WTC11 (cell line): ENCODE data around the gene FCN3. TPM values are rescaled to one million over a fixed set of nuclear protein-coding genes. Genes with fewer than 3 reads are reported as not detected.
A peak's percentile ranks its signal among the peaks of the same experiment; 100 is the strongest.
"Not testable (repeated sequence)": the region's sequence is repeated elsewhere in the genome, so short reads cannot be mapped to it uniquely, and the experiment has no call there.

ENCODE experiments used
- ATAC-seq: fragments of 200-7000 bp; cut with Tn5 transposase; 2 replicates; pipeline ENCODE4 v1.10.0; 2021; ENCODE audit warnings: mild to moderate bottlenecking, moderate library complexity
- CTCF ChIA-PET: fragments of 300-600 bp; sonication (Branson Sonifier 250); formaldehyde crosslinking; loops from one replicate; lab custom pipeline; 2021; ENCODE audit warnings: antibody characterized with exemption; lab: Charles Lee
- POLR2A ChIA-PET: fragments of 350-600 bp; sonication (Branson Sonifier 250); formaldehyde crosslinking; loops from one replicate; lab custom pipeline; 2021; ENCODE audit warnings: antibody characterized with exemption; lab: Charles Lee
- DNase-seq: peaks from one replicate; pipeline ENCODE4 v3.0.0; 2021; ENCODE audit warnings: low spot score
- H3K27ac Mint-ChIP-seq: 2 replicates; pipeline ENCODE4 v1.8.0; 2021; ENCODE audit warnings: mixed read lengths
- H3K27me3 Mint-ChIP-seq: 2 replicates; pipeline ENCODE4 v1.8.0; 2021; ENCODE audit warnings: low read depth, mild to moderate bottlenecking, moderate library complexity, mixed read lengths
- H3K36me3 Mint-ChIP-seq: 2 replicates; pipeline ENCODE4 v1.8.0; 2021; ENCODE audit warnings: mixed read lengths
- H3K4me1 Mint-ChIP-seq: 2 replicates; pipeline ENCODE4 v1.8.0; 2022; ENCODE audit warnings: mixed read lengths
- H3K4me3 Mint-ChIP-seq: 2 replicates; pipeline ENCODE4 v1.8.0; 2021; ENCODE audit warnings: mild to moderate bottlenecking, moderate library complexity, mixed read lengths
- H3K9me3 Mint-ChIP-seq: 2 replicates; pipeline ENCODE4 v1.8.0; 2021; ENCODE audit warnings: mixed read lengths
- CBFB ChIP-seq: sonication (generic); formaldehyde crosslinking; IDR thresholded peaks from 2 replicates; pipeline ENCODE4 v1.8.1; 2022; ENCODE audit warnings: mild to moderate bottlenecking, low read depth, missing genetic modification reagents
- CREM ChIP-seq: sonication (generic); formaldehyde crosslinking; IDR thresholded peaks from 2 replicates; pipeline ENCODE4 v1.8.1; 2022; ENCODE audit warnings: mild to moderate bottlenecking, missing genetic modification reagents, moderate library complexity
- EMX1 ChIP-seq: fragments of 250-450 bp; sonication (Bioruptor Pico); IDR thresholded peaks from 2 replicates; pipeline ENCODE4 v1.8.0; 2021; ENCODE audit warnings: mild to moderate bottlenecking
- GTF2I ChIP-seq: fragments of 250-450 bp; sonication (Bioruptor Pico); conservative IDR thresholded peaks from 2 replicates; pipeline ENCODE4 v1.4.0; 2021; ENCODE audit warnings: mild to moderate bottlenecking
- IRF2 ChIP-seq: sonication (generic); formaldehyde crosslinking; IDR thresholded peaks from 2 replicates; pipeline ENCODE4 v1.8.0; 2022; ENCODE audit warnings: low read depth, missing genetic modification reagents, borderline replicate concordance
- MXD4 ChIP-seq: fragments of 250-450 bp; sonication (Bioruptor Pico); IDR thresholded peaks from 2 replicates; pipeline ENCODE4 v1.8.0; 2021; ENCODE audit warnings: mild to moderate bottlenecking, moderate library complexity, borderline replicate concordance
- NFE2L1 ChIP-seq: sonication (generic); formaldehyde crosslinking; IDR thresholded peaks from 2 replicates; pipeline ENCODE4 v1.8.1; 2023; ENCODE audit warnings: missing genetic modification reagents
- NR3C1 ChIP-seq: sonication (generic); formaldehyde crosslinking; conservative IDR thresholded peaks from 2 replicates; pipeline ENCODE4 v1.8.1; 2023; ENCODE audit warnings: low read depth, mild to moderate bottlenecking, missing genetic modification reagents
- RELA ChIP-seq: sonication (generic); formaldehyde crosslinking; IDR thresholded peaks from 2 replicates; pipeline ENCODE4 v1.8.1; 2022; ENCODE audit warnings: missing genetic modification reagents, mild to moderate bottlenecking, borderline replicate concordance
- ZBTB21 ChIP-seq: sonication (generic); formaldehyde crosslinking; IDR thresholded peaks from 2 replicates; pipeline ENCODE4 v1.8.1; 2023; ENCODE audit warnings: mild to moderate bottlenecking, missing genetic modification reagents, borderline replicate concordance
- ZNF121 ChIP-seq: sonication (generic); formaldehyde crosslinking; IDR thresholded peaks from 2 replicates; pipeline ENCODE4 v1.8.0; 2023; ENCODE audit warnings: missing genetic modification reagents
- ZNF138 ChIP-seq: sonication (generic); formaldehyde crosslinking; conservative IDR thresholded peaks from 2 replicates; pipeline ENCODE4 v1.8.1; 2022; ENCODE audit warnings: mild to moderate bottlenecking, moderate library complexity, missing genetic modification reagents
- ZNF416 ChIP-seq: fragments of 250-450 bp; sonication (Bioruptor Pico); IDR thresholded peaks from 2 replicates; pipeline ENCODE4 v1.9.0; 2021; ENCODE audit warnings: mild to moderate bottlenecking, inconsistent platforms
- total RNA-seq: library from RNA; stranded (reverse); gene quantifications from 3 replicates; pipeline ENCODE4 v1.2.3, GENCODE V29; 2021
- TF ChIP-seq, protein P1 (sequence below): sonication (generic); formaldehyde crosslinking; IDR thresholded peaks from 2 replicates; pipeline ENCODE4 v1.8.0; 2022; ENCODE audit warnings: mild to moderate bottlenecking, missing genetic modification reagents
- TF ChIP-seq, protein P2 (sequence below): sonication (generic); formaldehyde crosslinking; conservative IDR thresholded peaks from 2 replicates; pipeline ENCODE4 v1.8.1; 2023; ENCODE audit warnings: mild to moderate bottlenecking, low read depth, missing genetic modification reagents, moderate library complexity
- TF ChIP-seq, protein P3 (sequence below): fragments of 250-450 bp; sonication (Bioruptor Pico); IDR thresholded peaks from 2 replicates; pipeline ENCODE4 v1.8.0; 2021; ENCODE audit warnings: mild to moderate bottlenecking
- TF ChIP-seq, protein P4 (sequence below): sonication (generic); formaldehyde crosslinking; IDR thresholded peaks from 2 replicates; pipeline ENCODE4 v1.8.0; 2022; ENCODE audit warnings: mild to moderate bottlenecking, missing genetic modification reagents
- TF ChIP-seq, protein P5 (sequence below): sonication (generic); formaldehyde crosslinking; IDR thresholded peaks from 2 replicates; pipeline ENCODE4 v1.8.1; 2023; ENCODE audit warnings: mild to moderate bottlenecking, missing genetic modification reagents, moderate library complexity
- TF ChIP-seq, protein P6 (sequence below): sonication (generic); formaldehyde crosslinking; IDR thresholded peaks from 2 replicates; pipeline ENCODE4 v1.8.1; 2023; ENCODE audit warnings: mild to moderate bottlenecking, moderate library complexity, missing genetic modification reagents
- TF ChIP-seq, protein P7 (sequence below): fragments of 200-600 bp; IDR thresholded peaks from 2 replicates; pipeline ENCODE4 v1.8.0; 2022; ENCODE audit warnings: antibody characterized with exemption

The FCN3 gene
- total RNA-seq, 1 experiment from 2014 or later = 0.98 TPM

DNA sequence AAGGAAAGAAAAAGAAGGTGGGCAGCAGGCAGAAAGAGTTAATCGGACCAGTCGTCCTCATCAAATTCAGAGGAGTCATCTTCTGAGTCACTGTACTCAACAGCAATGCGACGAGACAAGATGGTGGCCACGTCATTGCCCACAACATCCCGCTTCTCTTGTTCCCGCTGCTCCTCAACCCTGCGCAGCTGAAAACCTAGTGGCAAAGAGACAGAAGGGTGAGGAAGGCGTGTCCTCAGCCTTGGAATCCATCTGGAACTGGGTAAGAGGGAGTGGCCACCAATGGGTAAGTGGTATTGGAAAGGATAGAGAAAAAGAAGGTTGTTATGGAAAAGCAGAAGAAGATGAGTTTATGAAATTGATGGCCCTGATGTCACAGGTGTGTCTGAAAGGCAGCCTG, 33.5 kb upstream of the FCN3 start:
- TF ChIP-seq, protein P1, sequence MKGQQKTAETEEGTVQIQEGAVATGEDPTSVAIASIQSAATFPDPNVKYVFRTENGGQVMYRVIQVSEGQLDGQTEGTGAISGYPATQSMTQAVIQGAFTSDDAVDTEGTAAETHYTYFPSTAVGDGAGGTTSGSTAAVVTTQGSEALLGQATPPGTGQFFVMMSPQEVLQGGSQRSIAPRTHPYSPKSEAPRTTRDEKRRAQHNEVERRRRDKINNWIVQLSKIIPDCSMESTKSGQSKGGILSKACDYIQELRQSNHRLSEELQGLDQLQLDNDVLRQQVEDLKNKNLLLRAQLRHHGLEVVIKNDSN (CRISPR knock-in tag) = no peak
- TF ChIP-seq, protein P2, sequence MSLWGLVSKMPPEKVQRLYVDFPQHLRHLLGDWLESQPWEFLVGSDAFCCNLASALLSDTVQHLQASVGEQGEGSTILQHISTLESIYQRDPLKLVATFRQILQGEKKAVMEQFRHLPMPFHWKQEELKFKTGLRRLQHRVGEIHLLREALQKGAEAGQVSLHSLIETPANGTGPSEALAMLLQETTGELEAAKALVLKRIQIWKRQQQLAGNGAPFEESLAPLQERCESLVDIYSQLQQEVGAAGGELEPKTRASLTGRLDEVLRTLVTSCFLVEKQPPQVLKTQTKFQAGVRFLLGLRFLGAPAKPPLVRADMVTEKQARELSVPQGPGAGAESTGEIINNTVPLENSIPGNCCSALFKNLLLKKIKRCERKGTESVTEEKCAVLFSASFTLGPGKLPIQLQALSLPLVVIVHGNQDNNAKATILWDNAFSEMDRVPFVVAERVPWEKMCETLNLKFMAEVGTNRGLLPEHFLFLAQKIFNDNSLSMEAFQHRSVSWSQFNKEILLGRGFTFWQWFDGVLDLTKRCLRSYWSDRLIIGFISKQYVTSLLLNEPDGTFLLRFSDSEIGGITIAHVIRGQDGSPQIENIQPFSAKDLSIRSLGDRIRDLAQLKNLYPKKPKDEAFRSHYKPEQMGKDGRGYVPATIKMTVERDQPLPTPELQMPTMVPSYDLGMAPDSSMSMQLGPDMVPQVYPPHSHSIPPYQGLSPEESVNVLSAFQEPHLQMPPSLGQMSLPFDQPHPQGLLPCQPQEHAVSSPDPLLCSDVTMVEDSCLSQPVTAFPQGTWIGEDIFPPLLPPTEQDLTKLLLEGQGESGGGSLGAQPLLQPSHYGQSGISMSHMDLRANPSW (CRISPR knock-in tag) = no peak
- TF ChIP-seq CBFB (CRISPR knock-in tag) = no peak
- no peak for TF ChIP-seq NR3C1 (CRISPR knock-in tag)
- TF ChIP-seq, protein P3, sequence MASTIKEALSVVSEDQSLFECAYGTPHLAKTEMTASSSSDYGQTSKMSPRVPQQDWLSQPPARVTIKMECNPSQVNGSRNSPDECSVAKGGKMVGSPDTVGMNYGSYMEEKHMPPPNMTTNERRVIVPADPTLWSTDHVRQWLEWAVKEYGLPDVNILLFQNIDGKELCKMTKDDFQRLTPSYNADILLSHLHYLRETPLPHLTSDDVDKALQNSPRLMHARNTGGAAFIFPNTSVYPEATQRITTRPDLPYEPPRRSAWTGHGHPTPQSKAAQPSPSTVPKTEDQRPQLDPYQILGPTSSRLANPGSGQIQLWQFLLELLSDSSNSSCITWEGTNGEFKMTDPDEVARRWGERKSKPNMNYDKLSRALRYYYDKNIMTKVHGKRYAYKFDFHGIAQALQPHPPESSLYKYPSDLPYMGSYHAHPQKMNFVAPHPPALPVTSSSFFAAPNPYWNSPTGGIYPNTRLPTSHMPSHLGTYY (CRISPR knock-in tag) = no peak
- no peak for TF ChIP-seq ZNF416 (CRISPR knock-in tag)
- no peak for TF ChIP-seq CREM (CRISPR knock-in tag)
- no peak for TF ChIP-seq NFE2L1 (CRISPR knock-in tag)
- no peak for TF ChIP-seq IRF2 (CRISPR knock-in tag)
- TF ChIP-seq, protein P4, sequence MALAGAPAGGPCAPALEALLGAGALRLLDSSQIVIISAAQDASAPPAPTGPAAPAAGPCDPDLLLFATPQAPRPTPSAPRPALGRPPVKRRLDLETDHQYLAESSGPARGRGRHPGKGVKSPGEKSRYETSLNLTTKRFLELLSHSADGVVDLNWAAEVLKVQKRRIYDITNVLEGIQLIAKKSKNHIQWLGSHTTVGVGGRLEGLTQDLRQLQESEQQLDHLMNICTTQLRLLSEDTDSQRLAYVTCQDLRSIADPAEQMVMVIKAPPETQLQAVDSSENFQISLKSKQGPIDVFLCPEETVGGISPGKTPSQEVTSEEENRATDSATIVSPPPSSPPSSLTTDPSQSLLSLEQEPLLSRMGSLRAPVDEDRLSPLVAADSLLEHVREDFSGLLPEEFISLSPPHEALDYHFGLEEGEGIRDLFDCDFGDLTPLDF = no peak
- no peak for TF ChIP-seq ZBTB21 (CRISPR knock-in tag)
- TF ChIP-seq, protein P5, sequence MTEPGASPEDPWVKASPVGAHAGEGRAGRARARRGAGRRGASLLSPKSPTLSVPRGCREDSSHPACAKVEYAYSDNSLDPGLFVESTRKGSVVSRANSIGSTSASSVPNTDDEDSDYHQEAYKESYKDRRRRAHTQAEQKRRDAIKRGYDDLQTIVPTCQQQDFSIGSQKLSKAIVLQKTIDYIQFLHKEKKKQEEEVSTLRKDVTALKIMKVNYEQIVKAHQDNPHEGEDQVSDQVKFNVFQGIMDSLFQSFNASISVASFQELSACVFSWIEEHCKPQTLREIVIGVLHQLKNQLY = no peak
- TF ChIP-seq MXD4 (CRISPR knock-in tag) = no peak
- no peak for TF ChIP-seq ZNF138 (CRISPR knock-in tag)
- no peak for TF ChIP-seq GTF2I (CRISPR knock-in tag)
- no peak for TF ChIP-seq RELA (CRISPR knock-in tag)
- H3K4me3 Mint-ChIP-seq = no peak overlapping the region
- DNase-seq (no peak), ATAC-seq (no peak)
- no peaks in the 10 kb centered on the region for H3K27me3 Mint-ChIP-seq
- POLR2A ChIA-PET = no interaction called here
- peaks cover 46% of the 10 kb centered on the region for H3K36me3 Mint-ChIP-seq
- no peaks in the 10 kb centered on the region for H3K9me3 Mint-ChIP-seq
- H3K27ac Mint-ChIP-seq = no peak overlapping the region
- peaks cover 40% of the 10 kb centered on the region for H3K4me1 Mint-ChIP-seq
- CTCF ChIA-PET = no interaction called here

DNA sequence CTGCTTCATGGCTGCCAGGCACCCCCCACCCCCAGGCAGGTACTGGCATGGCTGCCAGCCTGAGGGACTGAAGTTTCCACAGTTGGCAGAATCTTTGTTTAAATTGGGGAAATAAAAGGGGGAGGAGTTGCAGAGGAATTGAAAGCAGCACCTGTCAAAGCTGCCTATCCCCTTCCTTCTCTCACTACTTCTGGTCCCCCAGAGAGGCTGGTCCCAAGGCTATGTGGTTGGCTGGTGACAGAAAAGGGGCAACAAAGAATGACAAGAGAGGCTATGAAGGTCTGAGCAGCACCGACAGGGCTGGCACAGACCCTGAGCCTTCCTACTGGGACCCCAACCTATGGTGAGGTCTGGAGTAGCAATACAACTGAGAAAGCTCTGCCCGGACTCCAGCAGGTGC, 32.2 kb upstream of the FCN3 start:
- H3K27ac Mint-ChIP-seq, H3K9me3 Mint-ChIP-seq, H3K27me3 Mint-ChIP-seq, ATAC-seq, DNase-seq, H3K4me3 Mint-ChIP-seq: not testable (repeated sequence)
- POLR2A ChIA-PET = interaction anchor here (0.6 kb wide), 1 partner anchor 94 kb away, joined by 7 read pairs; no protein-coding TSS in a partner anchor
- H3K36me3 Mint-ChIP-seq = peaks cover 34% of the 10 kb centered on the region
- peaks cover 50% of the 10 kb centered on the region for H3K4me1 Mint-ChIP-seq
- CTCF ChIA-PET = interaction anchor here (1.7 to 5.0 kb wide), 8 partner anchors 9 to 263 kb away, joined by 5 to 49 read pairs (median 28); no protein-coding TSS in a partner anchor

DNA sequence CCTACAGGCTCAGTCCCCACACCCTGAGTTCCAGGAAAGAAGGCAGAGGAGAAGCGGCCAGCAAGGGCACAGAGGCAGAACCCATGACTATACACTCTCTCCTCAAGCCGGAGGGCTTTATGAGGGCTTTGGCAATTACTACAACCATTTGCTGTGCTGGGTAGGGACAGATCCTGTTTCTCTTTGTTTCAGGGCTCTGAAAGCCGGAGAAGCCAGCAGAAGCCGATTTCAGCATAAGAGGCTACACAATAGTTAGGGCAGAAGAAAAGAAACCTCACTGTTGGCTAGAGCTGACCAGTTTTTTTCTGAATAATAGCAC, 31.7 kb upstream of the FCN3 start:
- ChIA-PET POLR2A (interaction anchor here (0.6 kb wide), 1 partner anchor 94 kb away, joined by 7 read pairs; no protein-coding TSS in a partner anchor), CTCF (interaction anchor here (1.4 to 5.0 kb wide), 12 partner anchors 10 to 263 kb away, joined by 5 to 49 read pairs (median 20); partner anchors contain the start of gene AHDC1)
- H3K27me3 Mint-ChIP-seq = no peaks in the 10 kb centered on the region
- H3K27ac Mint-ChIP-seq = peak overlapping the region; percentile 94
- no peaks in the 10 kb centered on the region for H3K9me3 Mint-ChIP-seq
- H3K36me3 Mint-ChIP-seq = peaks cover 32% of the 10 kb centered on the region
- H3K4me1 Mint-ChIP-seq = peaks cover 50% of the 10 kb centered on the region
- ATAC-seq (no peak), DNase-seq (no peak)
- H3K4me3 Mint-ChIP-seq = no peak overlapping the region
- TF ChIP-seq, protein P6, sequence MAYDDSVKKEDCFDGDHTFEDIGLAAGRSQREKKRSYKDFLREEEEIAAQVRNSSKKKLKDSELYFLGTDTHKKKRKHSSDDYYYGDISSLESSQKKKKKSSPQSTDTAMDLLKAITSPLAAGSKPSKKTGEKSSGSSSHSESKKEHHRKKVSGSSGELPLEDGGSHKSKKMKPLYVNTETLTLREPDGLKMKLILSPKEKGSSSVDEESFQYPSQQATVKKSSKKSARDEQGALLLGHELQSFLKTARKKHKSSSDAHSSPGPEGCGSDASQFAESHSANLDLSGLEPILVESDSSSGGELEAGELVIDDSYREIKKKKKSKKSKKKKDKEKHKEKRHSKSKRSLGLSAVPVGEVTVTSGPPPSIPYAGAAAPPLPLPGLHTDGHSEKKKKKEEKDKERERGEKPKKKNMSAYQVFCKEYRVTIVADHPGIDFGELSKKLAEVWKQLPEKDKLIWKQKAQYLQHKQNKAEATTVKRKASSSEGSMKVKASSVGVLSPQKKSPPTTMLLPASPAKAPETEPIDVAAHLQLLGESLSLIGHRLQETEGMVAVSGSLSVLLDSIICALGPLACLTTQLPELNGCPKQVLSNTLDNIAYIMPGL (CRISPR knock-in tag) = no peak
- no peak for TF ChIP-seq EMX1 (CRISPR knock-in tag)
- TF ChIP-seq ZNF121 (CRISPR knock-in tag) = no peak
- TF ChIP-seq, protein P7, sequence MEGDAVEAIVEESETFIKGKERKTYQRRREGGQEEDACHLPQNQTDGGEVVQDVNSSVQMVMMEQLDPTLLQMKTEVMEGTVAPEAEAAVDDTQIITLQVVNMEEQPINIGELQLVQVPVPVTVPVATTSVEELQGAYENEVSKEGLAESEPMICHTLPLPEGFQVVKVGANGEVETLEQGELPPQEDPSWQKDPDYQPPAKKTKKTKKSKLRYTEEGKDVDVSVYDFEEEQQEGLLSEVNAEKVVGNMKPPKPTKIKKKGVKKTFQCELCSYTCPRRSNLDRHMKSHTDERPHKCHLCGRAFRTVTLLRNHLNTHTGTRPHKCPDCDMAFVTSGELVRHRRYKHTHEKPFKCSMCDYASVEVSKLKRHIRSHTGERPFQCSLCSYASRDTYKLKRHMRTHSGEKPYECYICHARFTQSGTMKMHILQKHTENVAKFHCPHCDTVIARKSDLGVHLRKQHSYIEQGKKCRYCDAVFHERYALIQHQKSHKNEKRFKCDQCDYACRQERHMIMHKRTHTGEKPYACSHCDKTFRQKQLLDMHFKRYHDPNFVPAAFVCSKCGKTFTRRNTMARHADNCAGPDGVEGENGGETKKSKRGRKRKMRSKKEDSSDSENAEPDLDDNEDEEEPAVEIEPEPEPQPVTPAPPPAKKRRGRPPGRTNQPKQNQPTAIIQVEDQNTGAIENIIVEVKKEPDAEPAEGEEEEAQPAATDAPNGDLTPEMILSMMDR = no peak
